Ishikawa (cell line): Measurements from ENCODE around the gene DNAAF8.

Source experiments
- CEBPB ChIP-seq: IDR thresholded peaks from 2 replicates; pipeline ENCODE4 v1.6.1; 2012
- CREB1 ChIP-seq: IDR thresholded peaks from 2 replicates; pipeline ENCODE4 v1.6.1; 2012; ENCODE audit warnings: low read depth
- EGR1 ChIP-seq: IDR thresholded peaks from 2 replicates; pipeline ENCODE4 v1.6.1; 2012
- EP300 ChIP-seq: IDR thresholded peaks from 2 replicates; pipeline ENCODE4 v1.6.1; 2012; ENCODE audit warnings: borderline replicate concordance
- FOXM1 ChIP-seq: IDR thresholded peaks from 2 replicates; pipeline ENCODE4 v1.6.1; 2012; ENCODE audit warnings: low read depth, borderline replicate concordance
- MAX ChIP-seq: IDR thresholded peaks from 2 replicates; pipeline ENCODE4 v1.6.1; 2012
- NFIC ChIP-seq: IDR thresholded peaks from 2 replicates; pipeline ENCODE4 v1.6.1; 2012
- RAD21 ChIP-seq: IDR thresholded peaks from 2 replicates; pipeline ENCODE4 v1.6.1; 2012; ENCODE audit warnings: low read depth
- REST ChIP-seq: IDR thresholded peaks from 2 replicates; pipeline ENCODE4 v1.6.1; 2012; ENCODE audit warnings: low read depth, mild to moderate bottlenecking
- TAF1 ChIP-seq: IDR thresholded peaks from 2 replicates; pipeline ENCODE4 v1.6.1; 2012; ENCODE audit warnings: low read depth, mild to moderate bottlenecking
- TCF12 ChIP-seq: IDR thresholded peaks from 2 replicates; pipeline ENCODE4 v1.6.1; 2012; ENCODE audit warnings: low read depth
- TEAD4 ChIP-seq: IDR thresholded peaks from 2 replicates; pipeline ENCODE4 v1.6.1; 2012
- USF1 ChIP-seq: IDR thresholded peaks from 2 replicates; pipeline ENCODE4 v1.6.1; 2012
- YY1 ChIP-seq: IDR thresholded peaks from 2 replicates; pipeline ENCODE4 v1.6.1; 2012; ENCODE audit warnings: low read depth
- ZBTB7A ChIP-seq: IDR thresholded peaks from 2 replicates; pipeline ENCODE4 v1.6.1; 2012; ENCODE audit warnings: low read depth

DNAAF8 gene

GRCh38 chr16:4686497-4687210 lies 47.7 kb upstream of the DNAAF8 start:
- no peak for TF ChIP-seq FOXM1
- no peak for TF ChIP-seq MAX
- no peak for TF ChIP-seq CREB1
- no peak for TF ChIP-seq RAD21
- TF ChIP-seq REST: no peak
- no peak for TF ChIP-seq ZBTB7A
- TF ChIP-seq EGR1: no peak
- no peak for TF ChIP-seq TEAD4

GRCh38 chr16:4687416-4687815 lies 46.9 kb upstream of the DNAAF8 start:
- no peak for TF ChIP-seq YY1
- no peak for TF ChIP-seq CEBPB
- no peak for TF ChIP-seq EP300
- TF ChIP-seq REST: no peak
- no peak for TF ChIP-seq TAF1
- TF ChIP-seq FOXM1: no peak
- no peak for TF ChIP-seq MAX
- no peak for TF ChIP-seq TCF12

- TF ChIP-seq MAX (no peak), TEAD4 (no peak), EP300 (no peak), CREB1 (no peak), RAD21 (no peak), ZBTB7A (no peak), CEBPB (no peak), NFIC (no peak), EGR1 (no peak), TCF12 (no peak), USF1 (no peak), TAF1 (no peak), FOXM1 (no peak), YY1 (no peak), REST (no peak)
Measured at GRCh38 chr16:4687946-4688673, 46.2 kb upstream of the DNAAF8 start.

- TF ChIP-seq TCF12 (no peak), TEAD4 (no peak), FOXM1 (no peak)
Measured at GRCh38 chr16:4688674-4689045, 45.7 kb upstream of the DNAAF8 start.

- TF ChIP-seq FOXM1: no peak
- no peak for TF ChIP-seq EP300
- TF ChIP-seq TAF1: no peak
- no peak for TF ChIP-seq USF1
- TF ChIP-seq RAD21: no peak
- TF ChIP-seq YY1: no peak
Measured at GRCh38 chr16:4689091-4689671, 45.2 kb upstream of the DNAAF8 start.
